Cerebellar cortex (tissue), 1 donor: ENCODE data around the gene ZNF830.
A peak's percentile ranks its signal among the peaks of the same experiment; 100 is the strongest.
"Not testable (repeated sequence)": the region's sequence is repeated elsewhere in the genome, so short reads cannot be mapped to it uniquely, and the experiment has no call there.

Source experiments
- DNase-seq: peaks from one replicate; pipeline ENCODE4 v3.0.0-alpha.2; 2015; ENCODE audit warnings: low spot score

The ZNF830 gene

GRCh38 chr17:34991606-34992005 lies 30.3 kb downstream of the ZNF830 start:
- no peak for DNase-seq

DNA sequence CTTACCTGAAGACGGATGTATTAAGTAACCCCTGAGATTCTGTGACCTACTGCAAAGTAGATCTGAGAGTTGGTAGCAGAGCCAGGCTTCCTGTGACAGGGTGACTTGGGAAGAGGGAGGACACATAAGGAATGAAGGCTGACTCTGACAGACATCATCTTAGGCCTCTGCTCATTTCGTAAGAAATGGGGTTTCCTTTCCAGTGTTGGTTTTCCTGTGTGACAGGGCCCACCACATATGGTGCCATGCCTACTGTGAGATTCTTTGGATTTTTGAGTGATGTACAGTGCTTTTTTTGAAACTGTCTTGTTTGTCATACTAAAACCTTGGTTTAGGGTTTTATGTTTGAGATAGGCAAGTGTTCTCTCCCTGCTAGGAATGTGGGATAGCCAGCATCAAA lies 31.7 kb downstream of the ZNF830 start:
- no peak for DNase-seq

GRCh38 chr17:34996422-34997285 lies 35.3 kb downstream of the ZNF830 start:
- no peak for DNase-seq

DNA sequence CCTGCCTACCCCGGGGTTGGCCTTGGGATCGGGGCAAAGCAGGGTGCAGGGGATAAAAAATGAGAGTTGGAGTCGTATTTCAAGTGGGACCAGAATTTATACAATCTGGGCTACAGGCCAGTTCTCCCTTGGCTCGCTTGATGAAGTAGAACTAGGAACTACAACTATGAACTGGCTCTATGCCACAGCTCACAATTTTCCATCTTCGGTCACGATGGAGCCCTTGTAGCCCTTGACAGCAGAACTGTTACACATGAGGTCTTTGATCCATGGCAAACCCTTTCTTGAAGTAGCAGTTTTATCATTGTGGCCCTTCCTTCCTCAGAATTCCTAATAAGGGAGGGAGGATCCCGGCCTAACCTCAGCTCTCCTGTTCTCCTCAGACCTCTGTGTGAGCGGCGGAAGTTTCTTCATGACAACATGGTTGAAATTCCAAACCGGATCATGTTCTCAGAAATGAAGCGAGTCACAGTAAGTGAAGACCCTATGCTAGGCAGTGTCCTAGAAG lies 36.1 kb downstream of the ZNF830 start:
- DNase-seq = no peak

GRCh38 chr17:34998205-34998604 lies 36.9 kb downstream of the ZNF830 start:
- DNase-seq = peak; percentile 40

- DNase-seq = no peak
Observed at GRCh38 chr17:34999456-34999855, 38.1 kb downstream of the ZNF830 start.

DNA sequence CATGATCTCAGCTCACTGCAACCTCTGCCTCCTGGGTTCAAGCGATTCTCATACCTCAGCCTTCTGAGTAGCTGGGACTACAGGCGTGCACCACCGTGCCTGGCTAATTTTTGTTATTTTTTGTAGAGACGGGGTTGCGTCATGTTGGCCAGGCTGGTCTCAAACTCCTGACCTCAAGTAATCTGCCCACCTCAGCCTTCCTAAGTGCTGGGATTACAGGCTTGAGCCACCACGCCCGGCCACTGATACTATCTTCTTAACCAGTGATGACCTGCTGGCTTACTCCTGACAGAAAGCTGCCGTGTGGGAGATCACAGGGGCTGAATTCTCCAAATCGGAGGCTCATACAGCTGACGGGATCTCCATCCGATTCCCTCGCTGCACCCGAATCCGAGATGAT lies 39.6 kb downstream of the ZNF830 start:
- not testable (repeated sequence) for DNase-seq

DNA sequence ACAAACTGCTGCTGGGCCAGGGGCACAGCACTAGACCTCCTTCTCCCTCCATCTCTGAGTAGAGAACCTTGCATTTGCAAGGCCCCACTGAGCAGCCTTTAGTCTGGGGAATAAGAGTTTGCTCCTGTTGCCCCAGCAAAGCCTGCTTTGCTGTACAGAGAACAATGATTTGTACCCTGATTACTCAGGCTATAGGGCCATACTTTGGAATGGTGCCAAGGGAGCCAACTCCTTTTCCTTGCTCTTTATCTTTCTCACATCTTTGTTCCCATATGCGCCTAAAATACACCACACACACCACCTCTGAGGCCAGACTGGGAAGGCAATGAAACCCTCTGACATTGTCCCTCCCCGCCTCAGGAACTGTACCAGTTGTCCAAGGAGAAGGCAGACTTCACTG lies 40.2 kb downstream of the ZNF830 start:
- no peak for DNase-seq

- DNase-seq = peak; percentile 61
Observed at GRCh38 chr17:35002876-35003551, 41.7 kb downstream of the ZNF830 start.

DNA sequence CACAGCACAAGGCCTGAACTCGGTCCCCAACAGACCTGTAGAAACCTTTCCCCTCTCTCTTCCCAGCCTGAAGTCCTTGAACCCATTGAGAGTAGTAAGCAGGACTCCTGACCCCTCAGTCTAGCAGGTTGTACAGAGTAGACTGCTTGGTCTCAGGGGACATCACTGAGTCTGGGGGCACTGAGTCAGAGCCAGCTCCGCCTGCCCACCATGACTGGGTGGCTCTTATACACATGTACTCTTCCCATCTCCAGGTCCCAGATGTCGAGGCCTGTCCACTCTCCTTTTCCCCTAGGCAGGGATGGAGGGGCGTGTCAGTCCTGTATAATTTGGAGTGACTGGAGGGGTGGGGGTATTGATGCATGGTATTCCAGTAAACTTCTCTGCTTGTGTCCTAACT lies 42.4 kb downstream of the ZNF830 start:
- no peak for DNase-seq

- DNase-seq = no peak
Observed at GRCh38 chr17:35006345-35006744, 45.0 kb downstream of the ZNF830 start.

GRCh38 chr17:35006961-35007360 lies 45.6 kb downstream of the ZNF830 start:
- peak; percentile 42 for DNase-seq

DNA sequence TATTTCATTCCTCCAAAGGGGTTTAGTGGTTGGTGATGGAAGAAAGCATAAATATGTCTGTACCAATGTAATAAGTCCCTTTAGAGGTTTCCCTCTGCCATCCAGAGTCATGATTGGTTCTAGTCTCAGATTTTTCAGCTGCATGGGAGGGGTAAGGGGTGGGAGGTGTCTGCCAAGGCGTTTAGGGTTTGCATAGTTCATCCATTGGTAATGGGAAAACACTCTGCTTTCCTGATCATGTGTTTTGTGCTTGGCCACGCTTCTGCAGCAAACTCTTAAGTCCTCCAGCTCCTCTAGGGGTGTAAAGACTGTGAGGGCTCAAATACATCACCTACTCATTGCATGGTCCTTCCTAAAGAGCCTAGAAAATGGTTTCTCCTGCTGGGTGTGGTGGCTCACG lies 48.8 kb downstream of the ZNF830 start:
- DNase-seq = no peak

- DNase-seq = no peak
Observed at GRCh38 chr17:35011671-35012216, 50.4 kb downstream of the ZNF830 start.
